Ishikawa (cell line): Measurements from ENCODE around the gene TSGA10IP.

Experiments
- CEBPB ChIP-seq: IDR thresholded peaks from 2 replicates; pipeline ENCODE4 v1.6.1; 2012
- EGR1 ChIP-seq: IDR thresholded peaks from 2 replicates; pipeline ENCODE4 v1.6.1; 2012
- EP300 ChIP-seq: IDR thresholded peaks from 2 replicates; pipeline ENCODE4 v1.6.1; 2012; ENCODE audit warnings: borderline replicate concordance
- FOXM1 ChIP-seq: IDR thresholded peaks from 2 replicates; pipeline ENCODE4 v1.6.1; 2012; ENCODE audit warnings: low read depth, borderline replicate concordance
- MAX ChIP-seq: IDR thresholded peaks from 2 replicates; pipeline ENCODE4 v1.6.1; 2012
- NFIC ChIP-seq: IDR thresholded peaks from 2 replicates; pipeline ENCODE4 v1.6.1; 2012
- RAD21 ChIP-seq: IDR thresholded peaks from 2 replicates; pipeline ENCODE4 v1.6.1; 2012; ENCODE audit warnings: low read depth
- REST ChIP-seq: IDR thresholded peaks from 2 replicates; pipeline ENCODE4 v1.6.1; 2012; ENCODE audit warnings: low read depth, mild to moderate bottlenecking
- TAF1 ChIP-seq: IDR thresholded peaks from 2 replicates; pipeline ENCODE4 v1.6.1; 2012; ENCODE audit warnings: low read depth, mild to moderate bottlenecking
- TCF12 ChIP-seq: IDR thresholded peaks from 2 replicates; pipeline ENCODE4 v1.6.1; 2012; ENCODE audit warnings: low read depth
- TEAD4 ChIP-seq: IDR thresholded peaks from 2 replicates; pipeline ENCODE4 v1.6.1; 2012
- YY1 ChIP-seq: IDR thresholded peaks from 2 replicates; pipeline ENCODE4 v1.6.1; 2012; ENCODE audit warnings: low read depth

- no peak for TF ChIP-seq FOXM1
- TF ChIP-seq NFIC, result no peak
- TF ChIP-seq TAF1, result no peak
- no peak for TF ChIP-seq TEAD4
- no peak; the same call in 1 of the 2 replicates for TF ChIP-seq EP300
- no peak for TF ChIP-seq REST
- no peak for TF ChIP-seq CEBPB
- TF ChIP-seq RAD21, result no peak
- no peak for TF ChIP-seq MAX
- TF ChIP-seq TCF12, result no peak; the same call in 1 of the 2 replicates
- TF ChIP-seq YY1, result 0 out of 2 replicates have a peak, but pooled peaks have one; percentile 24
- TF ChIP-seq EGR1, result no peak
Observed at GRCh38 chr11:66007201-66007634, 61.9 kb downstream of the TSGA10IP start.
